Measurements from ENCODE around the gene CCDC102A. TPM values are rescaled to one million over a fixed set of nuclear protein-coding genes. Genes with fewer than 3 reads are reported as not detected.
A peak's percentile ranks its signal among the peaks of the same experiment; 100 is the strongest.

Gene CCDC102A
- total and polyA plus RNA-seq, 2 of the 13 experiments (the other 11 are each of a cell fraction or from before 2014, with no cell fraction given): 2.1 to 2.8 TPM

- TF ChIP-seq, protein P1, sequence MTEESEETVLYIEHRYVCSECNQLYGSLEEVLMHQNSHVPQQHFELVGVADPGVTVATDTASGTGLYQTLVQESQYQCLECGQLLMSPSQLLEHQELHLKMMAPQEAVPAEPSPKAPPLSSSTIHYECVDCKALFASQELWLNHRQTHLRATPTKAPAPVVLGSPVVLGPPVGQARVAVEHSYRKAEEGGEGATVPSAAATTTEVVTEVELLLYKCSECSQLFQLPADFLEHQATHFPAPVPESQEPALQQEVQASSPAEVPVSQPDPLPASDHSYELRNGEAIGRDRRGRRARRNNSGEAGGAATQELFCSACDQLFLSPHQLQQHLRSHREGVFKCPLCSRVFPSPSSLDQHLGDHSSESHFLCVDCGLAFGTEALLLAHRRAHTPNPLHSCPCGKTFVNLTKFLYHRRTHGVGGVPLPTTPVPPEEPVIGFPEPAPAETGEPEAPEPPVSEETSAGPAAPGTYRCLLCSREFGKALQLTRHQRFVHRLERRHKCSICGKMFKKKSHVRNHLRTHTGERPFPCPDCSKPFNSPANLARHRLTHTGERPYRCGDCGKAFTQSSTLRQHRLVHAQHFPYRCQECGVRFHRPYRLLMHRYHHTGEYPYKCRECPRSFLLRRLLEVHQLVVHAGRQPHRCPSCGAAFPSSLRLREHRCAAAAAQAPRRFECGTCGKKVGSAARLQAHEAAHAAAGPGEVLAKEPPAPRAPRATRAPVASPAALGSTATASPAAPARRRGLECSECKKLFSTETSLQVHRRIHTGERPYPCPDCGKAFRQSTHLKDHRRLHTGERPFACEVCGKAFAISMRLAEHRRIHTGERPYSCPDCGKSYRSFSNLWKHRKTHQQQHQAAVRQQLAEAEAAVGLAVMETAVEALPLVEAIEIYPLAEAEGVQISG (CRISPR knock-in tag; IDR thresholded peaks at IDR 0.05): peak; percentile 71
- TF ChIP-seq RARA (CRISPR knock-in tag; IDR thresholded peaks at IDR 0.05): no peak
- no peak for TF ChIP-seq ZNF839 (CRISPR knock-in tag; IDR thresholded peaks at IDR 0.05; ENCODE audit: borderline replicate concordance)
- TF ChIP-seq, protein P2, sequence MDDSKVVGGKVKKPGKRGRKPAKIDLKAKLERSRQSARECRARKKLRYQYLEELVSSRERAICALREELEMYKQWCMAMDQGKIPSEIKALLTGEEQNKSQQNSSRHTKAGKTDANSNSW (CRISPR knock-in tag; IDR thresholded peaks at IDR 0.05; ENCODE audit: borderline replicate concordance): no peak
- TF ChIP-seq ARHGAP35 (CRISPR knock-in tag; IDR thresholded peaks at IDR 0.05; ENCODE audit: borderline replicate concordance): no peak
- no peak for TF ChIP-seq BRCA1 (CRISPR knock-in tag; IDR thresholded peaks at IDR 0.05)
- no peak for TF ChIP-seq IKZF5 (CRISPR knock-in tag; IDR thresholded peaks at IDR 0.05)
- no peak for TF ChIP-seq ZSCAN5A (CRISPR knock-in tag; IDR thresholded peaks at IDR 0.05; ENCODE audit: borderline replicate concordance)
- TF ChIP-seq AKNA (CRISPR knock-in tag; IDR thresholded peaks at IDR 0.05; ENCODE audit: borderline replicate concordance): no peak
- no peak for TF ChIP-seq CCDC6 (CRISPR knock-in tag; IDR thresholded peaks at IDR 0.05)
- TF ChIP-seq ZNF20 (CRISPR knock-in tag; IDR thresholded peaks at IDR 0.05): no peak
- no peak for TF ChIP-seq MLLT10 (CRISPR knock-in tag; IDR thresholded peaks at IDR 0.05)
- no peak for TF ChIP-seq PAWR (CRISPR knock-in tag; IDR thresholded peaks at IDR 0.05; ENCODE audit: borderline replicate concordance)
- TF ChIP-seq SMC3 (IDR thresholded peaks at IDR 0.05; ENCODE audit: low read length): peak; percentile 9; the same call in 1 of the 2 replicates
- no peak for TF ChIP-seq MATR3 (CRISPR knock-in tag; IDR thresholded peaks at IDR 0.05)
- TF ChIP-seq GABPA (IDR thresholded peaks at IDR 0.05; ENCODE audit: low read depth, low read length): no peak
- 0 out of 2 replicates have a peak, but pooled peaks have one; percentile 11 for TF ChIP-seq GABPA (CRISPR knock-in tag; IDR thresholded peaks at IDR 0.05; ENCODE audit: low read depth)
- TF ChIP-seq STAG1 (CRISPR knock-in tag; IDR thresholded peaks at IDR 0.05): peak; percentile 48
Observed at GRCh38 chr16:57518520-57518919, 17.9 kb downstream of the CCDC102A start (continued).

Data from HepG2 (cell line).